ENCODE data around the gene COA7. TPM values are rescaled to one million over a fixed set of nuclear protein-coding genes. Genes with fewer than 3 reads are reported as not detected.

COA7 gene
- total and polyA plus RNA-seq, 2 experiments from 2014 or later: 8.9 to 19.0 TPM

DNA sequence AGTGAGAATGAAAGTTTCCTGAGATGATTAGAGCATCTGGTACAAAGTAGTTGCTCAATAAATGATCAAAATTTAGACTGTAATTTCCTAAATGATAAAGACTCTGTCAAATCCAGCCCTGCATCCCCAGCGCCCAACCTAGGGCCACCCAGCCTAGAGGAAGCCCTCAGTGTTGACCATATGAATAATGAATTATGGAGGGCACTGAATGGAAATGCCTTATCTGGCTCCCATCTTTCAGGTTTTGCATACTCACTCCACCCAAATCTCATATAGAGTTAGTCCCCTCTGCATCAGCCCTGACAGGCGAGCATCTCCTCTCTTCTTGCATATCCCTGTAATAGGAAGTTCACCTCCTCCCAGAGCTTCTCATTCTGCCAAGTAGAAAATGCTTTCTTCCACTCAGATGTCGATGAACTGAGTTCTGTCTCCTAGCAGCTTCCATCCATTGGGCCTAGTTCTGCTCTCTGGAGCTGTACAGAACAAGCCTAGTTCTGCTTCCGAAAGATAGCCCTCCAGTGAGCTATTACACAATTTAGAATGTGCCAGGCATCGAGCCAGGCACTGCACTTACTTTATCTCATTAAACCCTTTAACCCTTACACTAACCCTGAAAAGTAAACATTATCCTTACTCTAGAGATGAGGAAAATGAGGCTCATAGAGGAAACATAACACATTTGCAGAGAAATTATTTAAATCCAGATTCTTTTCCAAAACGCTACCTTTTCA is 20.9 kb downstream of the COA7 start:
- Histone ChIP-seq H3K4me1 (ENCODE audit: insufficient read depth) (peaks cover 9% of the 10 kb centered on the region), H3K27me3 (no peaks in the 10 kb centered on the region), H4K20me1 (ENCODE audit: insufficient read depth, poor library complexity, severe bottlenecking) (no peaks in the 10 kb centered on the region), H2AFZ (no peak overlapping the region), H3K79me2 (no peaks in the 10 kb centered on the region), H3K4me2 (no peak overlapping the region), H3K4me3 (no peak overlapping the region), H3K27ac (peak overlapping the region; percentile 41), H3K36me3 (replicated peaks; ENCODE audit: insufficient read depth, low read depth) (no peaks in the 10 kb centered on the region), H3K9me3 (ENCODE audit: low read depth) (no peaks in the 10 kb centered on the region), H3K9me2 (replicated peaks; ENCODE audit: insufficient read depth) (no peaks in the 10 kb centered on the region)
- DNase-seq (ENCODE audit: low spot score): no peak
- WGBS (ENCODE audit: low lambda C conversion rate, missing lambda C conversion rate): 64% methylated on average over 6 of the region's 6 CpGs
- TF ChIP-seq EZH2 (IDR thresholded peaks at IDR 0.05; ENCODE audit: borderline replicate concordance) (no peak), EZH2phosphoT487 (IDR thresholded peaks at IDR 0.05; ENCODE audit: low read depth, severe bottlenecking, unreplicated experiment) (no peak)
- TF ChIP-seq, protein P1, sequence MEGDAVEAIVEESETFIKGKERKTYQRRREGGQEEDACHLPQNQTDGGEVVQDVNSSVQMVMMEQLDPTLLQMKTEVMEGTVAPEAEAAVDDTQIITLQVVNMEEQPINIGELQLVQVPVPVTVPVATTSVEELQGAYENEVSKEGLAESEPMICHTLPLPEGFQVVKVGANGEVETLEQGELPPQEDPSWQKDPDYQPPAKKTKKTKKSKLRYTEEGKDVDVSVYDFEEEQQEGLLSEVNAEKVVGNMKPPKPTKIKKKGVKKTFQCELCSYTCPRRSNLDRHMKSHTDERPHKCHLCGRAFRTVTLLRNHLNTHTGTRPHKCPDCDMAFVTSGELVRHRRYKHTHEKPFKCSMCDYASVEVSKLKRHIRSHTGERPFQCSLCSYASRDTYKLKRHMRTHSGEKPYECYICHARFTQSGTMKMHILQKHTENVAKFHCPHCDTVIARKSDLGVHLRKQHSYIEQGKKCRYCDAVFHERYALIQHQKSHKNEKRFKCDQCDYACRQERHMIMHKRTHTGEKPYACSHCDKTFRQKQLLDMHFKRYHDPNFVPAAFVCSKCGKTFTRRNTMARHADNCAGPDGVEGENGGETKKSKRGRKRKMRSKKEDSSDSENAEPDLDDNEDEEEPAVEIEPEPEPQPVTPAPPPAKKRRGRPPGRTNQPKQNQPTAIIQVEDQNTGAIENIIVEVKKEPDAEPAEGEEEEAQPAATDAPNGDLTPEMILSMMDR (IDR thresholded peaks at IDR 0.05; ENCODE audit: poor library complexity): no peak

DNA sequence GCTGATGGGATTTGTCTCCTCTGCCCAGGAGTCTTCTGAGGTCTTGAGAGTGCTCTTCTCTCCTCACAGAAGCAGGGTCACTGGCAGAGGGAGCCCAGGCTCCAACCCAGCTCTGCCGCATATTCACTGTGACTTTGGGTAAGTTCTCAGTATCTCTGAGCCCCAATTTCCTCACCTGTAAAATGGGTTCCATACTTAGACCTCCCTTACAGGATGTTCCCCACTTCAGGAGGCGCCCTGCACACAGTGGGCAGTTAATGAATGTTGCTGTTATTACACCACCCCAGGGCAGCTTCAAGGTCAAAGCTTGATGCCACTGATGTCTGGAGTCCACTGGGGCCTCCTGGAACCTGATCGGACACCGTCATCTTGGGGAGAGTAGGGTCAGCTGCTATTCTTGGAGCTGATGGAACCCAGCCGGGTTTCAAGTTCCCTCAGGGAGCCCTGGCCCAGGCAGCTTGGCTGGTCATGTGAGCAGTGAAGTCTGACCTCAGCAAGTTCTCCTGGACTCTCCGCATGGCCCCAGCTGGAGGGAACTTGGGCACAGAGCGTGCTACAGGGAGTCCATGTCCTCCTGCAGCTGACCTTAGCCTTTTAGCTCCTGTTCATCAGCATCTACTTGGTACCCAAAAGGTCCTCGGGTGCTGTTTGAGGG is 21.8 kb downstream of the COA7 start:
- WGBS (ENCODE audit: low lambda C conversion rate, missing lambda C conversion rate): 86% methylated on average over 8 of the region's 8 CpGs
- Histone ChIP-seq H4K20me1 (ENCODE audit: insufficient read depth, poor library complexity, severe bottlenecking) (no peaks in the 10 kb centered on the region), H3K27me3 (no peaks in the 10 kb centered on the region), H3K4me1 (ENCODE audit: insufficient read depth) (peaks cover 9% of the 10 kb centered on the region), H3K36me3 (replicated peaks; ENCODE audit: insufficient read depth, low read depth) (no peaks in the 10 kb centered on the region), H3K27ac (peak overlapping the region; percentile 2), H3K4me2 (no peak overlapping the region), H3K9me2 (replicated peaks; ENCODE audit: insufficient read depth) (no peaks in the 10 kb centered on the region), H3K79me2 (no peaks in the 10 kb centered on the region), H3K4me3 (no peak overlapping the region), H3K9me3 (ENCODE audit: low read depth) (no peaks in the 10 kb centered on the region), H2AFZ (no peak overlapping the region)
- DNase-seq (ENCODE audit: low spot score): no peak
- no peak for TF ChIP-seq EZH2phosphoT487 (IDR thresholded peaks at IDR 0.05; ENCODE audit: low read depth, severe bottlenecking, unreplicated experiment)
- TF ChIP-seq, protein P1 (IDR thresholded peaks at IDR 0.05; ENCODE audit: poor library complexity): no peak
- TF ChIP-seq EZH2 (IDR thresholded peaks at IDR 0.05; ENCODE audit: borderline replicate concordance): no peak

DNA sequence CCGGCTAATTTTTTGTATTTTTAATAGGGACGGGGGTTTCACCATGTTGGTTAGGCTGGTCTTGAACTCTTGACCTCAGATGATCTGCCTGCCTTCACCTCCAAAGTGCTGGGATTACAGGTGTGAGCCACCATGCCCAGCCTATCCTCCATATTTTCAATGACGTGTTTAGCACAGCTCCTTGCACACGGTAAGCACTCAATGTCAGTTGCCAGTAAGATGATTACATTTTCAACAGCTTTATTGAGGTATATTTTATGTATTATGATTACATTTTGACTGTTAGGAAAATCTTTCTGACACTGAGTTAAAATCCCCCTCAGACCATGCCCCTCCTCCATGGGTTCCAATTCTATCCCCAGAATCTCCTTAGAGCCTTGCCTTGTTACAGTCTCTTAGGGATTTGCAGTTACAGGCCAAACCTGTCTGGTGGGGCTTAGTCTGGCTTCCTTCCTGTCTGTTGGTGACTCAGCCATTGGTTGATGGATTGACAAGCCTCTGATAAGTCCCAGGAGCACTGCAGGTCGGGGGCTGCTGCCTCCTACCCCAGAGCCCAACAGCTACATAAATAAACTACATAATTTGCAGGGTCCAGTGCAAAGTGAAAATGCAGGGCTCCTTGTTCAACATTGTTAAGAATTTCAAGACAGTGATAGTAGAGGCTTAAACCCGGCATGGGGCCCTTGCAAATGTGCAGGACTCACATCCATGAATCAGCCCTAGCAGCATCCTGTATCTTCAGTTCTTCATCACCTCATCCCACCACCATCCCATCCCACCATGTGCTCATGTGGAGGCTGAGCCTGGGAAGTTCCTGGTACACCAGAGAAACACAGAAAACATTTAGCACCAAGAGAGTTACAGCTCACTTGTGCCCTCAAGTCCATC is 23.4 kb downstream of the COA7 start:
- Histone ChIP-seq H3K4me3 (no peak overlapping the region), H3K9me3 (ENCODE audit: low read depth) (no peaks in the 10 kb centered on the region), H2AFZ (no peak overlapping the region), H3K4me1 (ENCODE audit: insufficient read depth) (peaks cover 9% of the 10 kb centered on the region), H3K36me3 (replicated peaks; ENCODE audit: insufficient read depth, low read depth) (no peaks in the 10 kb centered on the region), H3K27me3 (no peaks in the 10 kb centered on the region), H3K79me2 (no peaks in the 10 kb centered on the region), H3K9me2 (replicated peaks; ENCODE audit: insufficient read depth) (no peaks in the 10 kb centered on the region), H3K4me2 (no peak overlapping the region), H3K27ac (peak overlapping the region; percentile 51), H4K20me1 (ENCODE audit: insufficient read depth, poor library complexity, severe bottlenecking) (no peaks in the 10 kb centered on the region)
- TF ChIP-seq EZH2phosphoT487 (IDR thresholded peaks at IDR 0.05; ENCODE audit: low read depth, severe bottlenecking, unreplicated experiment) (no peak), EZH2 (IDR thresholded peaks at IDR 0.05; ENCODE audit: borderline replicate concordance) (no peak)
- TF ChIP-seq, protein P1 (IDR thresholded peaks at IDR 0.05; ENCODE audit: poor library complexity): no peak
- WGBS (ENCODE audit: low lambda C conversion rate, missing lambda C conversion rate): 55% methylated on average over 6 of the region's 6 CpGs
- peak; percentile 50 for DNase-seq (ENCODE audit: low spot score)

Data from hepatocyte (in vitro differentiated cells).